SK-N-SH (cell line): ENCODE data around the gene CCSER1.

Experiments used
- EZH2phosphoT487 ChIP-seq: fragments of 200-600 bp; sonication (generic); IDR thresholded peaks from 2 replicates; pipeline ENCODE4 v1.6.1; 2017; ENCODE audit warnings: low read depth, mixed run types, mild to moderate bottlenecking, antibody characterized with exemption, moderate library complexity, borderline replicate concordance
- JUND ChIP-seq: IDR thresholded peaks from 2 replicates; pipeline ENCODE4 v1.4.0; 2012
- POLR2AphosphoS5 ChIP-seq: IDR thresholded peaks from 2 replicates; pipeline ENCODE4 v1.6.1; 2012; ENCODE audit warnings: low read depth, low read length
- RAD21 ChIP-seq: IDR thresholded peaks from 2 replicates; pipeline ENCODE4 v1.6.1; 2012; ENCODE audit warnings: mild to moderate bottlenecking, low read length
- RFX5 ChIP-seq: IDR thresholded peaks from 2 replicates; pipeline ENCODE4 v1.6.1; 2012; ENCODE audit warnings: mild to moderate bottlenecking, improper control_type of control experiment, low read length
- SMC3 ChIP-seq: IDR thresholded peaks from 2 replicates; pipeline ENCODE4 v1.6.1; 2012; ENCODE audit warnings: low read depth, low read length, improper control_type of control experiment
- TAF1 ChIP-seq: IDR thresholded peaks from 2 replicates; pipeline ENCODE4 v1.6.1; 2012; ENCODE audit warnings: low read depth, mild to moderate bottlenecking, low read length, moderate library complexity, borderline replicate concordance
- TCF12 ChIP-seq: IDR thresholded peaks from 2 replicates; pipeline ENCODE4 v1.4.0; 2012
- TF ChIP-seq, protein P1 (sequence below): fragments of 200-600 bp; sonication (generic); IDR thresholded peaks from 2 replicates; pipeline ENCODE4 v1.6.1; 2017; ENCODE audit warnings: antibody characterized with exemption, mild to moderate bottlenecking, moderate library complexity
- TF ChIP-seq, protein P2 (sequence below): IDR thresholded peaks from 2 replicates; pipeline ENCODE4 v1.4.0; 2012; ENCODE audit warnings: low read depth, borderline replicate concordance

DNA sequence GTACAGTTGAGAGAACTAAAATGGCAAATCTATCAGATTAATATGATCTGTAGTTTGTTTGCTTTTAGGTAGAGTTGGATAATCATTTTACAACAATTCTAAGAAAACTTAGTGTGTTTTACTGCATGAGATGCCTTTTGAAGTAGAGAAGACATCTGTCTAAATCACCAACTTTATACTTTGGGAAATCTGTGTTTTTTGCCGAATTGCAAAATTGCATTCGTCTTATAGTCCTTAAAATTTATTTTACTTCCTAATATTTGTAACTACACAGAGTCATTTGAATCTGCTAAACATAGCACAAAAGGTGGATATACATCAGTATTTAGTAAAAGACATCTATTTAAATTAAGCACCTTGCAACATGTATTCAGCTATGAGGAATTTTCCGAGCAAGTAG is 100.0 kb downstream of the CCSER1 start:
- no peak for TF ChIP-seq TCF12
- TF ChIP-seq, protein P1, sequence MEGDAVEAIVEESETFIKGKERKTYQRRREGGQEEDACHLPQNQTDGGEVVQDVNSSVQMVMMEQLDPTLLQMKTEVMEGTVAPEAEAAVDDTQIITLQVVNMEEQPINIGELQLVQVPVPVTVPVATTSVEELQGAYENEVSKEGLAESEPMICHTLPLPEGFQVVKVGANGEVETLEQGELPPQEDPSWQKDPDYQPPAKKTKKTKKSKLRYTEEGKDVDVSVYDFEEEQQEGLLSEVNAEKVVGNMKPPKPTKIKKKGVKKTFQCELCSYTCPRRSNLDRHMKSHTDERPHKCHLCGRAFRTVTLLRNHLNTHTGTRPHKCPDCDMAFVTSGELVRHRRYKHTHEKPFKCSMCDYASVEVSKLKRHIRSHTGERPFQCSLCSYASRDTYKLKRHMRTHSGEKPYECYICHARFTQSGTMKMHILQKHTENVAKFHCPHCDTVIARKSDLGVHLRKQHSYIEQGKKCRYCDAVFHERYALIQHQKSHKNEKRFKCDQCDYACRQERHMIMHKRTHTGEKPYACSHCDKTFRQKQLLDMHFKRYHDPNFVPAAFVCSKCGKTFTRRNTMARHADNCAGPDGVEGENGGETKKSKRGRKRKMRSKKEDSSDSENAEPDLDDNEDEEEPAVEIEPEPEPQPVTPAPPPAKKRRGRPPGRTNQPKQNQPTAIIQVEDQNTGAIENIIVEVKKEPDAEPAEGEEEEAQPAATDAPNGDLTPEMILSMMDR, result no peak
- TF ChIP-seq RFX5, result no peak
- no peak for TF ChIP-seq EZH2phosphoT487
- no peak for TF ChIP-seq SMC3
- no peak for TF ChIP-seq RAD21
- TF ChIP-seq, protein P2, sequence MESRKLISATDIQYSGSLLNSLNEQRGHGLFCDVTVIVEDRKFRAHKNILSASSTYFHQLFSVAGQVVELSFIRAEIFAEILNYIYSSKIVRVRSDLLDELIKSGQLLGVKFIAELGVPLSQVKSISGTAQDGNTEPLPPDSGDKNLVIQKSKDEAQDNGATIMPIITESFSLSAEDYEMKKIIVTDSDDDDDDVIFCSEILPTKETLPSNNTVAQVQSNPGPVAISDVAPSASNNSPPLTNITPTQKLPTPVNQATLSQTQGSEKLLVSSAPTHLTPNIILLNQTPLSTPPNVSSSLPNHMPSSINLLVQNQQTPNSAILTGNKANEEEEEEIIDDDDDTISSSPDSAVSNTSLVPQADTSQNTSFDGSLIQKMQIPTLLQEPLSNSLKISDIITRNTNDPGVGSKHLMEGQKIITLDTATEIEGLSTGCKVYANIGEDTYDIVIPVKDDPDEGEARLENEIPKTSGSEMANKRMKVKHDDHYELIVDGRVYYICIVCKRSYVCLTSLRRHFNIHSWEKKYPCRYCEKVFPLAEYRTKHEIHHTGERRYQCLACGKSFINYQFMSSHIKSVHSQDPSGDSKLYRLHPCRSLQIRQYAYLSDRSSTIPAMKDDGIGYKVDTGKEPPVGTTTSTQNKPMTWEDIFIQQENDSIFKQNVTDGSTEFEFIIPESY, result no peak
- TF ChIP-seq POLR2AphosphoS5, result no peak
- no peak for TF ChIP-seq JUND
- no peak for TF ChIP-seq TAF1
